ENCODE results near the gene TTC39C. TPM values are rescaled to one million over a fixed set of nuclear protein-coding genes. Genes with fewer than 3 reads are reported as not detected.

The TTC39C gene
- total RNA-seq, 4 donors from 2014 or later: 12.3 to 35.9 (median 24.8) TPM

GRCh38 chr18:24041691-24042090 is 27.1 kb downstream of the TTC39C start:
- peaks cover 0 to 4% (median 0%) of the 10 kb centered on the region in 3 donors for H3K36me3 ChIP-seq
- H3K4me3 ChIP-seq: no peak overlapping the region
- DNase-seq: no peak
- intact Hi-C loops (cut with DNase I): no loop called here
- no peak for TF ChIP-seq CTCF (IDR thresholded peaks at IDR 0.05)
- no peak for TF ChIP-seq POLR2A (IDR thresholded peaks at IDR 0.05)
- H3K27me3 ChIP-seq: no peaks in the 10 kb centered on the region
- no peaks in the 10 kb centered on the region for H3K9me3 ChIP-seq
- H3K27ac ChIP-seq: no peak overlapping the region
- 81% methylated on average over 4 of the region's 4 CpGs for WGBS, 2 donors
- H3K4me1 ChIP-seq: no peaks in the 10 kb centered on the region

DNA sequence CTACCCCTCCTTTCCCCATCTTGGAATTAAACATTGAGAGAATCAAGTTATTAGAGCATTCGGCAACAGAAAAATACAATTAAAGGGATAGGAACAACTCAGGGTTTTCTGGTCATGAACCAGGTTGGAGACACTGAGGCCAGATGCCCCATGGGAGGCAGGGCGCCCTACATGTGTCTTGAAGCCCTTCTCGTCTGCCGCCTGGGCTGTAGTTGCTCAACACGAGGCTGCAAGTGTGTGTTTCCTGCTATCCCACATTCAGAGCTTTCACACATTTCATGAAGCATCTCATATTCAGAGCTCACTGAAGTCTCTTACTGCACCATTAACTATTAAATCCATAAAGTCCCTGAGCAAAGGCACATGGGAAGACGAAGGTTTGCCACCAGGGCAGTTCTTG is 28.8 kb downstream of the TTC39C start:
- Histone ChIP-seq H3K36me3 (peaks cover 0 to 2% (median 0%) of the 10 kb centered on the region in 3 donors), H3K4me1 (no peaks in the 10 kb centered on the region), H3K27ac (no peak overlapping the region), H3K9me3 (no peaks in the 10 kb centered on the region), H3K4me3 (no peak overlapping the region), H3K27me3 (no peaks in the 10 kb centered on the region)
- no peak for DNase-seq
- 73 to 78% methylated on average over 5 to 6 of the region's 6 CpGs for WGBS, 2 donors
- TF ChIP-seq POLR2A (IDR thresholded peaks at IDR 0.05) (no peak), CTCF (IDR thresholded peaks at IDR 0.05) (no peak)
- intact Hi-C loops (cut with DNase I): no loop called here

- TF ChIP-seq CTCF (IDR thresholded peaks at IDR 0.05) (no peak), POLR2A (IDR thresholded peaks at IDR 0.05) (no peak)
- Histone ChIP-seq H3K27ac (no peak overlapping the region), H3K27me3 (no peaks in the 10 kb centered on the region), H3K4me1 (peaks cover 0 to 6% (median 5%) of the 10 kb centered on the region in 3 donors), H3K36me3 (no peaks in the 10 kb centered on the region), H3K4me3 (no peak overlapping the region), H3K9me3 (no peaks in the 10 kb centered on the region)
- intact Hi-C loops (cut with DNase I): no loop called here
- DNase-seq: no peak
- 95 to 100% methylated on average over 1 of the region's 1 CpG for WGBS, 2 donors
Measured at GRCh38 chr18:24048261-24048660, 33.7 kb downstream of the TTC39C start.

- DNase-seq: no peak
- WGBS, 2 donors: 69 to 80% methylated on average over 3 of the region's 3 CpGs
- no peak overlapping the region for H3K27ac ChIP-seq
- no peaks in the 10 kb centered on the region for H3K27me3 ChIP-seq
- peaks cover 0 to 14% (median 8%) of the 10 kb centered on the region in 3 donors for H3K4me1 ChIP-seq
- no peaks in the 10 kb centered on the region for H3K9me3 ChIP-seq
- intact Hi-C loops (cut with DNase I): no loop called here
- TF ChIP-seq CTCF (IDR thresholded peaks at IDR 0.05): no peak
- no peak for TF ChIP-seq POLR2A (IDR thresholded peaks at IDR 0.05)
- H3K36me3 ChIP-seq: no peaks in the 10 kb centered on the region
- H3K4me3 ChIP-seq: no peak overlapping the region
Measured at GRCh38 chr18:24049142-24049541, 34.6 kb downstream of the TTC39C start.

DNA sequence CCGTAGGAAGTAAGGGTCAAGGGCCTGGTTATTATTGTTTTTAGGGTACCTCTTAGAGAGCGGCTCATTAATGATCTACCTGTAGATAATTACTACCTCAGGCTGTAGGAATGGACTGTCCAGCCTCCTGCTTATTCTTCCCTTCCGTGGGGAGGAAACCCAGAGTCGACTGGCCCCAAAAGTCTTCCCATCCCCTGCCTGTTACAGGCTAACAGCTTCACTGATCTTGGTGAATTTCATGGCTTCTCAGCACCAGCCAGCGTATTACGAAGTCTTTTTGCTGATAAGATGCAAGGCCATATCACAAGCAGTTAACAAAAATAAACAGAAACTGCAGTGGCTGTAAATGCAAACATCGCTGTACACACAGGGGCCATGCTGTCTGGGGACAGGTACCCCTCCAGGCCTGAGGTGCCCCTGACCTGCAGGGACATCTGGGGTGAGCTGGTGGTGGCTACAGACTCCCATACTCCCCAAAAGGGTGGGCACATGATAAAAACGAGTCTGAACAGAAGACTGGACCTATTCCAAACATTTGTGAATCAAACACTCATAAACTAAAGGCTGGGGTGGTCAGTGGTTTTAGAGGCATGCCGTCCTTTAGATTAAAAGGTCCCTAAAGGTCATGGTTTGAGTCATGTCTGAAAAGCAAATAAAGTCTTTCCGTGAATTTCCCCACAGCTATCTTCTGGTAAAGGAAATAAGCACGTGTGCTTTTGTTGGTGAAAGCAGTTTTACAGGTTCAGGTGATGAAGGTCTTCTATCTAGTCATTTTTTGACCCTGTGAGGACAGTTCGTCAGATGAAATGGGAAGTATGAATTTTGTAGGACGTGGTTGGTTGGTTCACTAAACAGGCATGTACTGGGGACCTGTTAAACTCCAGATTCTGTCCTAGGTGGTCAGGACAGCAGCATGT is 36.7 kb downstream of the TTC39C start:
- H3K4me3 ChIP-seq: no peak overlapping the region
- TF ChIP-seq POLR2A (IDR thresholded peaks at IDR 0.05) (no peak), CTCF (IDR thresholded peaks at IDR 0.05) (no peak)

More for the DNA sequence above, 36.7 kb downstream of the TTC39C start:
- Histone ChIP-seq H3K27me3 (no peaks in the 10 kb centered on the region), H3K27ac (no peak overlapping the region), H3K9me3 (no peaks in the 10 kb centered on the region), H3K4me1 (peaks cover 0 to 36% (median 26%) of the 10 kb centered on the region in 3 donors), H3K36me3 (no peaks in the 10 kb centered on the region)
- intact Hi-C loops (cut with DNase I): no loop called here
- no peak for DNase-seq
- 52 to 63% methylated on average over 10 to 13 of the region's 13 CpGs for WGBS, 2 donors

Data from esophagus squamous epithelium (tissue), 5 donors.